HG03457 (cell line): Measurements from ENCODE around the gene SLC31A2.
"Not testable (repeated sequence)": the region's sequence is repeated elsewhere in the genome, so short reads cannot be mapped to it uniquely, and the experiment has no call there.

Experiments used
- ATAC-seq: cut with Tn5 transposase; IDR thresholded peaks from one replicate; pipeline ENCODE4 v1.9.1; 2021; ENCODE audit warnings: moderate number of reproducible peaks; ENCODE audit not compliant: unreplicated experiment

Gene SLC31A2

GRCh38 chr9:113150670-113151611, at the start of gene SLC31A2:
TSS of gene SLC31A2 (plus strand) at chr9:113151007. CDS start at chr9:113151075, 68 bp downstream.
- ATAC-seq, result peak; percentile 92

- not testable (repeated sequence) for ATAC-seq
Measured at GRCh38 chr9:113105345-113105744, 45.5 kb upstream of the SLC31A2 start.

GRCh38 chr9:113111065-113111951, 39.5 kb upstream of the SLC31A2 start:
- ATAC-seq, result peak; percentile 55

- ATAC-seq, result not testable (repeated sequence)
Measured at GRCh38 chr9:113112706-113113510, 37.9 kb upstream of the SLC31A2 start.

- not testable (repeated sequence) for ATAC-seq
Measured at GRCh38 chr9:113118829-113119228, 32.0 kb upstream of the SLC31A2 start.

- no peak for ATAC-seq
Measured at GRCh38 chr9:113125386-113126035, 25.3 kb upstream of the SLC31A2 start.

- ATAC-seq, result no peak
Measured at GRCh38 chr9:113129466-113129865, 21.3 kb upstream of the SLC31A2 start.

GRCh38 chr9:113129884-113130283, 20.9 kb upstream of the SLC31A2 start:
- ATAC-seq, result no peak

GRCh38 chr9:113131689-113132151, 19.1 kb upstream of the SLC31A2 start:
- no peak for ATAC-seq

GRCh38 chr9:113137196-113138168, 13.3 kb upstream of the SLC31A2 start:
- ATAC-seq, result no peak

GRCh38 chr9:113138760-113139159, 12.0 kb upstream of the SLC31A2 start:
- ATAC-seq, result no peak

- ATAC-seq, result no peak
Measured at GRCh38 chr9:113139225-113139829, 11.5 kb upstream of the SLC31A2 start.

GRCh38 chr9:113139953-113140352, 10.9 kb upstream of the SLC31A2 start:
- ATAC-seq, result no peak

- ATAC-seq, result not testable (repeated sequence)
Measured at GRCh38 chr9:113140896-113141295, 9.9 kb upstream of the SLC31A2 start.

- ATAC-seq, result no peak
Measured at GRCh38 chr9:113143432-113144227, 7.2 kb upstream of the SLC31A2 start.

- ATAC-seq, result no peak
Measured at GRCh38 chr9:113148372-113148705, 2.5 kb upstream of the SLC31A2 start.

GRCh38 chr9:113148781-113149510, 1.9 kb upstream of the SLC31A2 start:
- no peak for ATAC-seq
